ENCODE data around the gene TSKS.

GRCh38 chr19:49772850-49773432, 9.8 kb upstream of the TSKS start:
- no peak for TF ChIP-seq CTCF (IDR thresholded peaks at IDR 0.05; ENCODE audit: low read depth, low read length)
- TF ChIP-seq EZH2phosphoT487 (IDR thresholded peaks at IDR 0.05; ENCODE audit: low read depth): no peak

Measured in OCI-LY3 (cell line).